GM11168 (cell line): ENCODE measurements around the gene DNAJC13.

Experiments used
- in situ Hi-C: fragments of 300-500 bp; cut with MboI; formaldehyde crosslinking; loops from one replicate; pipeline ENCODE4 v1.12.0; 2022; ENCODE audit warnings: low sequenced_read_pairs; ENCODE audit not compliant: unreplicated experiment

Gene DNAJC13

DNA sequence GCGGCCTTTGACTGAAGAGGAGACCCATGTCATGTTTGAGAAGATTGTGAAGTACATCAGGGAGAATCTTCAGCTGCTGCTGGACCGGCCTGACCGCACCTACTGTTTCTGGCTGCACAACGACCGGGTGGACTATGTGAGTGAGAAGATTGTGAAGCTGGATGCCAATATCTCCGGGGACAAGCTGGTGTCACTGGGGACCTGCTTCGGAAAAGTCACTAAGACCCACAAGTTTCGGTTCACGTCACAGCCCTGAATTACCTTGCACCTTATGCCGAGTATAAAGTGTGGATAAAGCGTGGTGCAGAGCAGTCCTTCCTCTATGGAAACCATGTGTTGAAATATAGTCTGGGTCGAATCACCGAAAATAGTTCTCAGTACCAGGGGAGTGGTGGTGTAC is 16.0 kb upstream of the DNAJC13 start:
- in situ Hi-C loops, result loop anchor here (5.0 kb wide), 1 partner anchor 54 kb away; no protein-coding TSS in a partner anchor

DNA sequence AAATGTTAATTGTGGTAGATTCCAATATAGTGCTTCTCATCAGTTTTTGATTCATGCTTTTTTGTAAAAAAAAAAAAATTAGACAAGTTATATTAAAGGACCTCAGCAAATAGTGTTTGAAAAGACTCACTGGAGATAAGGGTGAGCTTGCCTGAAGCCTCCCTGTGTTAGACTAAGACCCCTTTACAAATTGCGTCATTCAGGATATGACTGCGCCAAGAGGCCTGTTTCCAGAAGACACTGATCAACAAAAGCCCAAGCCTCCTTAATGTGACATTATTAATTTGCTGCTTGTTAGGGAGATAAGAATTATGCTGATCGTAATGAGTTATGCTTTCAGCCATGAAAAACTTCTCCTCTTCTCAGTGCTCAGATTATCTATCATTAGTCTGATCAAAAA is 13.0 kb upstream of the DNAJC13 start:
- in situ Hi-C loops, result loop anchor here (5.0 kb wide), 1 partner anchor 57 kb away; no protein-coding TSS in a partner anchor

DNA sequence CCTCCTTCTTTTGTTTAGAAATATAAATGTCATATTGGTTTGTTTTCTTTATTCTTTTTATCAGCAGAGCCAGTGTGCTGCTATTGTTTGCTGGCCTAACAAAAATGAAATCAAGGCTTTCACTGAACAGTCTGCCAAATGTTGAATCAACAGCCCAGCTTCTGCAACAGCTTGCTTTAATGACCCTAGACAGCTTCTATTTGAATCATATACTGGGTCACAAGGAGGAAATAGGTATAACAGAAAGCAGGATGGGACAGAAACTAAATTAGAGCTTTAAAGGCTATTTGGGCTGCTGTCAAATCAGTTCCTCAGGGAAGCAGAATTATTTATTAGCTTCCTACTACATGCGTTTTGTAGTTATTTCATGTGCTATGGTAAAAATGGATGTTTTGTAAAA is 12.1 kb upstream of the DNAJC13 start:
- in situ Hi-C loops, result no loop called here

DNA sequence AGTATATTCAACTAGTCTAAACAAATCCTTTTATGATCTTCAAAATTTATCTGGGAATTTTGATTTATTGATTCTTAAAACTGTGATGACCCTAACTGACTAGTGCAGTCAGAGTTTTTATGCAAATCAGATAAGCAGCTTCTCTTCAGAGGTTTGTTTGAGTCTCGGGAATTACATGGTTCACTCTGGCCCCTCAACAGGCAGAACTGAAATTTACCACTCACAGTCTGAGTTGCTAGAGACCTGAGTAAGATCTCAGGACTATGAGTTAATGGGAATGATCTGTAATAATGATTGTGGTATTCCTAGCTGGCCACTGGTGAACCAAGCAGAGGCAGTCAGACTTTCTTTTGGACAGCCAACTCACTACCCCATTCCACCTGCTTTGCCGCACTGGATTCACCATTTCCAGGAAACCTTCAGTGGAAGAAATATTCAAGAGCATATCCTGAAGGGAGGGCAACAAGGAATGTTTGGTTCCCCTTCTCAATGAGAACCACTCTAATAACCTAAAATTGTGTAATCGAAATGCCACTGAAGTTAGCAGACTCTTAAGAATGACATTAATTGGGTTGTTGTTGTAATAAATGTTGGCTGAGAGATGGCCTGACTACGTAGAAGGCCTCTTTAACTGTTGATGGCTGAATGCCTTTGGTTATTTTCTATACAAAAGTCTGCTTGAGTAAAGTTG is 11.5 kb upstream of the DNAJC13 start:
- in situ Hi-C loops, result no loop called here

DNA sequence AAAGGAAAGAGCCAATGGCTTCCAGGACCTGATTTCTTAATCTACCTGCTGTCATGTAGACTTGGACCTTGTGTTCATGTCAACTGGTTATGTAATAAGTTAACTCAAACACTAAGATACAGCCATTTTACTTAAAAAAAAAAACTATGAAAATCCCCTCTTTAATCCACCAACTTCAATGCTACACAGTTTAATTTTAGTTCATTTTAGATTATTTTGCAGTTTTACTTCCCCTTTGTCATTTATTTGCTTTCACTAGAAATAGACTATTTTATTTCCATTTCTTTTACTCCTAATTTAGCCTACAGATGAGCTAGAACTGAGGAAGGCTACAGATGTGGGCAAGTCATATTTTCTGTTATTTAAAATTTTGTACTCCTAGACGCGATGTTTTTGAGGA is 10.7 kb upstream of the DNAJC13 start:
- in situ Hi-C loops, result no loop called here

DNA sequence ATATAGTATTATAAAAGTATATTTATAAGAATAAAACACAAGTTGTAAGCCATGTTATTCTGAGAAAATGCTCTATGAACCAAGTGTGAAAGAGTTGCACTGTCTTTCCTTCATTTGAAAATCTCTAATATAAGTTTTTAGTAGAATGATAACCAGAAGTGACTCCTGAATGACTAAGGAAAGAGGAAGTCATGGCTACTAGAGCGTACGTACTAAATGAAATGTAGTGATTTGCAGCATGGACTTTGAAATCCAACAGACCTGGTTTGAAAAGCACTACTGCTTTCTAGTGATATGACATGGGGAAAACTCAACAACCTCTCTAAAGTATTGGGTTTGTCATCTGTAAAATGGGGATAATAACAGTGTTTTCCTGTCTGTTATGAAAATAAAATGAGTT is 10.3 kb upstream of the DNAJC13 start:
- in situ Hi-C loops, result no loop called here

DNA sequence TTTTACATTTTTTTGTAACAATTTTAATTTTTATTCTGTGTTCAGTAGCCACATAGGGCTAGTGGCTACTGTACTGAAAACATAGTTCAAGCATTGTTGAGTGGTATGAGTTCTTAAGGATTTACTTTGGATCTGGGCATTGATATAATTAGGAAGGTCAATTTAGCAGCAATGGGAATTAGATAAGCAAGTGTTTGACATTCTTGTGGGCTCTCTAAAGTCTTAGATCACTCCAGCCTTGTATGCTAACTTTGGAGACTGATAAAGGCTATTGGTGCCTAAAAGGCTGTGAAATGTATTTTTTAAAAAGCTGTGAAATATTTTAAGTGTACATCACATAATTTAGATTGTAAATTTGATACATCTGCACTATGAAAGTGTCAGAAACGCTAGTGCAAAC is 2.5 kb upstream of the DNAJC13 start:
- in situ Hi-C loops, result no loop called here

DNA sequence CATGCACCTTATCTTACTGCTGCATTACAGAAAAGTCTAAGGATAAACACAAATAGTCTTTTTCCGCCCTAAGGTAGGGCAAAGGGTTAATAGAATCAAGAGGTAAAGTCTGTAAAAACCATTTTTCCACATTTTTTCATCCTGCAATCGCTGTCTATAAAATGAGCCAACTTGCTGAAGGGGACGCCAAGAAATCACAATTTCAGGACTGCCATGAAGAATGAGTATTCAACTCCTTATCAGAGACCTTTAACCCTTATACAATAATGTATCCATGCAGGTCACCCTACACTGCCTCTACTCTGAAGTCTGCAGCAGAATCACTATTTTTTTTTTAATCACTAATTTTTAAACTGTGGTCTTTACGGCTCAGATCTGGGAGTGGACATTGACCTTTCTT is 1.1 kb upstream of the DNAJC13 start:
- in situ Hi-C loops, result no loop called here

DNA sequence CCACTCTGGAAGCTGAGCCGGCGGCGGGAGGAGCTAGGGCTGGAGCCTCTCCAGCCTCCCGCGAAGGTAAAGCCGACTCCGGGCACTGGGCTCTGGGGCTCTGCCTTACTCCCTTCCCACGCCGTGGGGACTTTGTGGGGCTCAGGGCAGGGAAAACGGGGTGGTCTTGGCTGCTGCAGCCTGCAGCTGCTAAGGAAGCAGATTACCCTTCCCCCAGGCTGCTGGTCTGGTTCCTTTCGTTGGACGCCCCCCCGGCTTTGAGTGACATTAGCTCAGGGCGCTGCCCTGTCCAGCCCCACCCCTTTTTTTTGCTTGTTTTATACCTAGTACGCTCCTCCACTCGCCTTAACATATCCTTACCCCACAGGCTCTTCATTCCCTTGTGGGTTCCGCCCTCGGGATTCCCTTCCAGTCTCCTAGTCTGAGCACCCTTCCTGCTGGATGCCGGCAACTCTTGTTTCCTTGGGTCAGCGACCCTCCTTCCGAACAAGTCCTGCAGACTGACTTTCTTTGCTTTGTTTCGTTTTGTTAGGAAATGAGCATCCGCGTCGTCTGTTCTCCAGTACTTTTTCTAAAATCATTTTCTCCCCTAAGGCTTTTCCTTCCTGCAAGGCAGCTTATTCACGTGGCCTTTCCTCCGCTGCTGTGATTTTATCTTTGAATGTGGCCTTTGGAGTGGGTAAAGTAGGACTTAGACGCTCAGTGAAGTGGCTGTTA is 551 bp downstream of the DNAJC13 start:
- in situ Hi-C loops, result no loop called here

DNA sequence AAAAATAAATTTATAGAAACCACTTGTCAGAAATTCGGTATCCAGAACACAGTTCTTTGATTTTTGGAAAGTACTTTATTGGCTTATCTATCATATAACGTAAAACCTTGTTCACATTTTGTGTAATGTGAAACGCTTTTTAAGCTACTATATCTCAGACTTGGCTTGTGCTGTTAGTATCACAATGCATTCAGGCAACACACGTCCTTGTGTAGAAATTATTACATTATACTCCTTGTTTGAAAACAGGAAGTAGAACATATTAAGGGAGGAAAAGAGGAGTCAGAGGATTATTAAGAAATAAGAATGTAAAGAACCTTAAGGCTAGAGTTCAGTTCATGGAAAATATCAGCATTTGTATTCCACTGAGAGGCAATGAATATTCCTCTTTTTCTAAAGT is 1.6 kb downstream of the DNAJC13 start:
- in situ Hi-C loops, result no loop called here

DNA sequence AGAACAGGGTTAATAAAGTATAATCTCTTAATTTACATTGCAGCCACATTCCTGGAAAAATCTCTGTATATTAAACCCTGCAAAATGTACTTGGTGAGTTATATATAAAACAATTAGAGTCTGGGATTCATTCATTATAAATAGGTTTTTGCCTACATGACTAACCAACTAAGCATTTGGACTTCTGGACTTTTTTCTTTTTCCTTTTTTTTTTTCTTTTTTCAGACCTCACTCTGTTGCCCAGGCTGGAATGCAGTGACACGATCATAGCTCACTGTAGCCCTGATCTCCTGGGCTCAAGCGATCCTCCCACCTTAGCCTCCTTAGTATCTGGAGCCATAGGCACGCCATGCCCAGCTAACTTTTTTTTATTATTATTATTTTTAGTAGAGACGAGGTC is 4.5 kb downstream of the DNAJC13 start:
- in situ Hi-C loops, result no loop called here

DNA sequence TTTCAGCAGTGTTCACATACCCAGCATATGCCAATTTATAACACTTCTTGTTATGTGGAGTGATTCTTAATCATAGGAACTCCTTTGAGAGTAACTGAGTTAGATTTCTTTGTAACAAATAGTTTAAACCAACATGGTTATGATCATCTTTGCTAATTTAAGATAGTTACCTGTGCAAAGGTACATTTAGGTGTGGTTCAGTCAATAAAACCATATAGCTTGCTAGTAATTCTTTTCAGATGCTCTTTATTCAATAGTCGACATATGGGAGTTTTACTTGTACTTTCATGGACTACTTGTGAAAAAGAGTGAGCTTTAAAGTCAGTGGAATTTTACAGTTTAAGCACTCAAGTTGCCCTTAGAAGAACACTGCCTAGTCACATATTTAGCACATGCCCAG is 5.2 kb downstream of the DNAJC13 start:
- in situ Hi-C loops, result no loop called here

DNA sequence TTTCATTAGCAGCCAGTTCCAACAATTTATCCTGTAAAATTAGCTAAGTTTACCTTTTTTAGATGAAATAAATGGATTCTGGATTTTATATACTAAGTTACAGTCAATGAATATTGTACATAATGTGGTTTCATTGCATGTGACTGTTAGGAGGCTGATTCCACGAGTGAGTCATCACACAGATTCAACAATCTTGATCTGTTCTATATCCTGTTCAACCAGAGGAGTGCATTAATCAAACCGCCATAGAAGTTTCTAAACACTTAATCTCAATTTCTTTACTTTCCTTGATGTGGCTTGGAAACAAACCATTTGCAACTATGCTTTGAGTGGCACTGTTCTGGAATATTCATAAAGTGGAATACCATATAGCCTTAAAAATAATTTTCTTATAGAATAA is 15.3 kb downstream of the DNAJC13 start:
- in situ Hi-C loops, result no loop called here

DNA sequence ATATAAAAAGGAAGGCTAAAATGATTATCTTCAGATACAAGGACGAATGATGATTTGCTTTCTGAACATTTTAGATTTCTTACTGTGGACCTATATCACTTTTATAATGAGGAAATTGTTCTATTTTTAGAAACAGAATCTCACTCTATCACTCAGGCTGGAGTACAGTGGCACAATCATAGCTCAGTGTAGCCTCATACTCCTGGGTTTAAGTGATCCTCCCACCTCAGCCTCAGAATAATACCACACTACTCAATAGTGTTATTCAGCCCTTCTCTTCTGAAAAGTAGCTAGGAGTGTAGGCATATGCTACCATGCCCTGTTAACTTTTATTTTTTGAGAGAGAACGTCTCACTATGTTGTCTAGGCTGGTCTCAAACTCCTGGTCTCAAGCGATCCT is 15.8 kb downstream of the DNAJC13 start:
- in situ Hi-C loops, result no loop called here

DNA sequence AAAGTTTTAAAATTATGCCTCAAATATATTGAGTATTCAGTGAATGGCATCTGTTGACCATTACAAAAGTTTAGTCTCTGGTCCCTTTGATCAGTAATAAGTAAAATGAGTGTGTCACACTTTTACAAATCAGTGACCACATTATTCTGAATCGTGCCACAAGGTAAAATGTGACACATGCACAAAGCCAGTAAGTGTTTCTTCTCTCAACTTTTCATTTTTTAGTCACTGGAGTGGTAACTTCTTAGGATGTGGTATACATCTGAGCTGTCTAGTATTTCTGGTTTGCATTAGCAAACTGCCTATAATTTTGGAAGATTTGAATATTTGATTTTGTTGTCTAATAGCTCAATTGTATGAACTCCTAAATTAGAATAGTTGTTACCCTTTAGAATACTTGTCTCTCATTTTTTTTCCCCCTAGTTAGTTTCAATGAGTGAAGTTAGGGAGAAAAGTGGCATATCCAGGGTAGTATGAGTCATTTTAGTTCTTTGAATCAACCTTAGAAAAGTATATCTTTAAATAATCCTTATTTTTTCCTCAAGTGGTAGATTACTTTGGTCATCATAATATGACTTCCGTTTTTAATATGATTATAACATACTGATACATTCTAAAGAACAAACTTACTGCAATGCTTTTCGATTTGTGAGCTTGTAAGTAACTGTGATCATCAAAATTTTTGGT is 18.1 kb downstream of the DNAJC13 start:
- in situ Hi-C loops, result no loop called here

DNA sequence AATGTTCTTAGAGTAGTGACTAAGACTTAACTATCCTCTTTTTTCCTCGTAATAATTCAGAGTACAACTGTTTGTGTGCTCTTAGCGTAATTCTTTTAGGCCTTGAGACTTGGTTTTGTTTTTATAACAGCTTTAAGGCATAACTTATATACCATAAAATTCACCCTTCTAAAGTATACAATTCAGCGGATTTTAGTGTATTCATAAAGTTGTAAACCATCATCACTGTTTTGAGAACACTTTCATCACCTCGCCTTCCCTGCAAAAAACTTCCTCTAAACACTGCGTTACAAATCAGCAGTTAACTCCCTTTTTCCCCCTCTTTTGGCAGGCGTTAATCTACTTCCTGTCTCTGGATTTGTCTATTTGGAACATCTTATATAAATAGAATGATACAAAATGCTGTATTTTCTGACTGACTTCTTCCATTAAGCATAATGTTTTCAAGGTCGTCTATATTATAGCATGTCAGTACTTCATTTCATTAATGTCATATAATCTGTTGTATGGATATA is 18.7 kb downstream of the DNAJC13 start:
- in situ Hi-C loops, result no loop called here

DNA sequence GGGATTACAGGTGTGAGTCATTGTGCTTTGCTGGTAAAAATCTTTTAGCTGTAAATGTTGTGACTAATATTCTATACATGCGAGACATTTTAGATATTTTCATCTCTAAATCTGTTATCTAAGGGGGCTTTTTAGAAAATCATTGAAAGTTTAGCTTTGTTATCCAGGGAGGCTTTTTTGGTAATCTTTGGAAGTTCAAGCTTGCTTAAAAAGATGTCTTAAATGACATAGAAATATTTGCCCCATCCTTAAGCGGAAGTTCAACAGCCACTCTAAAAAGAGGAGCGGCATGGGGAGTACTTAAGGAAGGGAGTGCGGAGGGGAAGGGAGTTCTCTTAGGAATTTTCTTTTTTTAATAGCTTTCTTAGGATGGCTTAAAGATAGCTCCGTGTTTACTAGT is 26.1 kb downstream of the DNAJC13 start:
- in situ Hi-C loops, result no loop called here

DNA sequence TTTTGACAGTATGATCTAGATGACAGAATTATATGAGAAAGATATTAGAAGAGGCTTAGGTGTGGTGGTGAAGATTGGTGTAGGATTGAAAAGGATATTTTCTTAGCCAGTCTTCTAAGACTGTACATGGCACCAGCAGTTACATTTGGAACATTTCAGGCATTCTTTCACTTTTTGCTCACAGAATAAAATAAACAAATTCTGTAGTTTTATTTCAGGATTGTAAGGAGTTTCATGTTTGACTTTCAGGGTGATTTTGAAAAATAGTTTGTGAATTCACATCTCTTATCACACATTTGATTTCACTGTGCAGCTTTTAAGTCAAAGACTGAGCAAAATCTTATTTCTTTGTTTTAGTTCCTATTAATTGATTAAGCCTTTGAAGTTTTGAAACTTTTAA is 27.1 kb downstream of the DNAJC13 start:
- in situ Hi-C loops, result no loop called here

DNA sequence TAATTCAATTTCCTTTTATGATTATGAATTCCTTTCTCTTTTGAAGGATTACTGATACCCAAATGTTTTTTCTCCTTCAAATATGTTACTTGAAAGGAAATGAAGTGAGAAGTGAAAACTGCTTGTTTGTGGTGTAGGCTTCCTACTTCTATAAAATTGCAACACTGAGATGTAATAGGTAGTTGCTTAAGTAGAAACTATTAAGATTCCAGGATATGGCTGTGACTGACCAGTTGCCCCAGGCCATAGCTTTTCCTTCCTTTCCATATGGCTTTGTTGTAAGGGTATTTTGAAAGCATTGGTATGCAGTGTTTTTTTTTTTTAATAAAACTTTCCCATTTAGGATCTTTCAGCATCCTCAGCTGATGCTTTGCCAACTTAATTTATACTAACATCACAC is 28.5 kb downstream of the DNAJC13 start:
- in situ Hi-C loops, result no loop called here

DNA sequence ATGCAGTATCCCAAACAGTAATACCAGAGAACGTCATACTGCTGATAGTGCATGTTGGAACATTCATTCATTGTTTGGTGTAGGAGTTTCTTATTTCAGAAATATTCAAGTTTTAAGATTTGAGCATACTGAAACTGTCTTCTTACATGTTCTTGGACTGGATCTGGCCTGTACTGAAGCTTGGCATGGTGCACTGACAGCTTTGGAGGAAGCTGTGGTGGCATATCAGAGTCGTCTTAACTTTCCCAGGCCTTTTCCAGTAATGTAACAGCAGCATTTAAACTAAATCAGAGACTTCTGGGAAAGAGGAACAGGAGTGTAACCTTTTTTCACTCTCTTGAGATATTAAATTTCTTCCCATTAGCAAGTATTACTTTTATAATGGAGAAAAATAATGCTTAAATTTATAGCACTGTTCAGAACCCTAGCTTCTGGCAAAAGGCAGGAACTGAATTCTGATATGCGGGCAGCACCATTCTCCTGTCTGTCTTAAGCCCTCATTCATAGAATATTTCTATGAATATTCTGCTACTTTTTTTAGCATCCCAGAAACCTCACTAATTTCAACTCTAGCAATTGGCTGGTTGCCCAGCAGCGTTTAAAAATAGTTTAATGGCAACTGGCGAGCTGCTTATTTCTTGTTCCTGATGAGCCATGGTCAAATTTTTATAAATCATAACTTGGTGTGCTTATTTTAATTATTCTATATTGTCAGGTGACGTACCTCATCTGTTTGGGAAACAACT is 31.1 kb downstream of the DNAJC13 start:
- in situ Hi-C loops, result no loop called here

DNA sequence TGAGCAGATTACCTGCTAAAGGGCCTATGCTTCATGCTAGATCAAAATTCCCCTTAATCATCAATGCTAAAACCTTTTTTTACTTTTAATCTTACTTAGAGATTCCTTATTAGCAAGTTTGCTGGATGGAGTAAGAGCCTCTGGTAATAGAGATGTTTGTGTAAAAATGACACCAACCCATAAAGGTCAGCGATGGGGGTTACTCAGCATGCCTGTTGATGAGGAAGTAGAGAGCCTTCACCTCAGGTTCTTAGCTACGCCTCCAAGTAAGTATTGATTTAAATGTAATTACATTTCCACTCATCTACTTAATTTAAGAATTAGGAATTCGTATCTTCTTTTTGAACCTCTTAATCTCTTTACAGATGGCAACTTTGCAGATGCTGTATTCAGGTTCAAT is 38.8 kb downstream of the DNAJC13 start:
- in situ Hi-C loops, result no loop called here
